HepG2 (cell line): ENCODE results near the gene ACSS1. TPM values are rescaled to one million over a fixed set of nuclear protein-coding genes. Genes with fewer than 3 reads are reported as not detected.

ENCODE experiments used
- AGO2 ChIP-seq: fragments of 200-400 bp; formaldehyde crosslinking; optimal IDR thresholded peaks from 2 replicates; pipeline ENCODE3; 2017; ENCODE audit warnings: mild to moderate bottlenecking, low read depth, low read length, moderate library complexity
- ARNT2 ChIP-seq: sonication (generic); formaldehyde crosslinking; IDR thresholded peaks from 2 replicates; pipeline ENCODE4 v1.8.0; 2022; ENCODE audit warnings: mild to moderate bottlenecking, low read depth, missing genetic modification reagents, moderate library complexity
- ATM ChIP-seq: fragments of 450-650 bp; IDR thresholded peaks from 2 replicates; pipeline ENCODE4 v1.7.1; 2017; ENCODE audit warnings: mild to moderate bottlenecking, borderline replicate concordance
- BHLHE40 ChIP-seq: IDR thresholded peaks from 2 replicates; pipeline ENCODE4 v1.6.1; 2011; ENCODE audit warnings: low read length, improper control_type of control experiment
- DMAP1 ChIP-seq: IDR thresholded peaks from 2 replicates; pipeline ENCODE4 v1.6.1; 2016
- ESRRA ChIP-seq: sonication (generic); formaldehyde crosslinking; IDR thresholded peaks from 2 replicates; pipeline ENCODE4 v1.5.1; 2020; ENCODE audit warnings: mild to moderate bottlenecking, low read depth, missing genetic modification reagents
- FOXO1 ChIP-seq: sonication (generic); formaldehyde crosslinking; IDR thresholded peaks from 2 replicates; pipeline ENCODE4 v1.4.0; 2020; ENCODE audit warnings: missing genetic modification reagents
- GABPB1 ChIP-seq: IDR thresholded peaks from 2 replicates; pipeline ENCODE4 v1.6.1; 2016; ENCODE audit warnings: mild to moderate bottlenecking, missing genetic modification reagents, moderate library complexity, missing compliant biosample characterization
- GLI4 ChIP-seq: sonication (generic); formaldehyde crosslinking; IDR thresholded peaks from 2 replicates; pipeline ENCODE4 v1.5.1; 2020; ENCODE audit warnings: missing genetic modification reagents, mild to moderate bottlenecking, moderate library complexity, borderline replicate concordance
- HDAC2 ChIP-seq: sonication (generic); formaldehyde crosslinking; IDR thresholded peaks from 2 replicates; pipeline ENCODE4 v1.4.0; 2020; ENCODE audit warnings: missing genetic modification reagents
- HOXA3 ChIP-seq: sonication (generic); formaldehyde crosslinking; IDR thresholded peaks from 2 replicates; pipeline ENCODE4 v1.5.0; 2020; ENCODE audit warnings: missing genetic modification reagents
- IRX3 ChIP-seq: sonication (generic); formaldehyde crosslinking; IDR thresholded peaks from 2 replicates; pipeline ENCODE4 v1.8.1; 2023; ENCODE audit warnings: mild to moderate bottlenecking, low read depth, missing genetic modification reagents, borderline replicate concordance
- ONECUT2 ChIP-seq: sonication (generic); formaldehyde crosslinking; IDR thresholded peaks from 2 replicates; pipeline ENCODE4 v1.4.0; 2020; ENCODE audit warnings: missing genetic modification reagents
- POLR2G ChIP-seq: fragments of 200-400 bp; formaldehyde crosslinking; IDR thresholded peaks from 2 replicates; pipeline ENCODE4 v1.6.1; 2018; ENCODE audit warnings: mild to moderate bottlenecking, low read depth, low read length, moderate library complexity
- RBAK ChIP-seq: sonication (generic); formaldehyde crosslinking; IDR thresholded peaks from 2 replicates; pipeline ENCODE4 v1.5.1; 2020; ENCODE audit warnings: mild to moderate bottlenecking, missing genetic modification reagents
- ZNF317 ChIP-seq: sonication (generic); formaldehyde crosslinking; IDR thresholded peaks from 2 replicates; pipeline ENCODE4 v1.5.0; 2020; ENCODE audit warnings: mild to moderate bottlenecking, missing genetic modification reagents
- ZNF350 ChIP-seq: sonication (generic); formaldehyde crosslinking; IDR thresholded peaks from 2 replicates; pipeline ENCODE4 v1.4.0; 2020; ENCODE audit warnings: mild to moderate bottlenecking, low read depth, missing genetic modification reagents, borderline replicate concordance
- ZNF552 ChIP-seq: sonication (generic); formaldehyde crosslinking; IDR thresholded peaks from 2 replicates; pipeline ENCODE4 v1.9.0; 2022; ENCODE audit warnings: missing genetic modification reagents, mild to moderate bottlenecking, borderline replicate concordance
- ZNF557 ChIP-seq: sonication (generic); formaldehyde crosslinking; IDR thresholded peaks from 2 replicates; pipeline ENCODE4 v1.4.0; 2020; ENCODE audit warnings: missing genetic modification reagents
- polyA plus RNA-seq, 8 experiments: library from polyadenylated mRNA; depleted of rRNA in 3 of 8; stranded (reverse) in 7 of 8; unstranded in 1 of 8; fragments of >200 nt; fragmentation: Illumina TruSeq in 4 of 8; extraction: Trizol in 4 of 8; gene quantifications; 2 replicates each; pipeline versions ENCODE4 v1.2.1 to v1.2.3, GENCODE V29; 2011 to 2016; ENCODE audit warnings: low read depth in 4 of 8, missing spikeins in 1 of 8, mixed read lengths in 1 of 8; ENCODE audit not compliant: insufficient read depth in 1 of 8
- total RNA-seq, 5 experiments: library from RNA; depleted of rRNA; stranded (reverse); fragments of >200 nt; fragmentation: Illumina TruSeq; extraction: Trizol; gene quantifications; 2 replicates each; pipeline ENCODE4 v1.2.3, GENCODE V29; 2016; ENCODE audit warnings: low read depth in 1 of 5
- TF ChIP-seq, protein P1 (sequence below): sonication (generic); formaldehyde crosslinking; IDR thresholded peaks from 2 replicates; pipeline ENCODE4 v1.5.0; 2020; ENCODE audit warnings: mild to moderate bottlenecking, missing genetic modification reagents
- TF ChIP-seq, protein P2 (sequence below): sonication (generic); formaldehyde crosslinking; conservative IDR thresholded peaks from 2 replicates; pipeline ENCODE4 v1.8.0; 2022; ENCODE audit warnings: mild to moderate bottlenecking, moderate library complexity, missing genetic modification reagents
- TF ChIP-seq, protein P3 (sequence below): sonication (generic); formaldehyde crosslinking; IDR thresholded peaks from 2 replicates; pipeline ENCODE4 v1.8.0; 2022; ENCODE audit warnings: mild to moderate bottlenecking, missing genetic modification reagents; ENCODE audit not compliant: insufficient replicate concordance

Gene ACSS1
- total and polyA plus RNA-seq, 2 of the 13 experiments (the other 11 are each of a cell fraction or from before 2014, with no cell fraction given) = 15.2 to 41.6 TPM

DNA sequence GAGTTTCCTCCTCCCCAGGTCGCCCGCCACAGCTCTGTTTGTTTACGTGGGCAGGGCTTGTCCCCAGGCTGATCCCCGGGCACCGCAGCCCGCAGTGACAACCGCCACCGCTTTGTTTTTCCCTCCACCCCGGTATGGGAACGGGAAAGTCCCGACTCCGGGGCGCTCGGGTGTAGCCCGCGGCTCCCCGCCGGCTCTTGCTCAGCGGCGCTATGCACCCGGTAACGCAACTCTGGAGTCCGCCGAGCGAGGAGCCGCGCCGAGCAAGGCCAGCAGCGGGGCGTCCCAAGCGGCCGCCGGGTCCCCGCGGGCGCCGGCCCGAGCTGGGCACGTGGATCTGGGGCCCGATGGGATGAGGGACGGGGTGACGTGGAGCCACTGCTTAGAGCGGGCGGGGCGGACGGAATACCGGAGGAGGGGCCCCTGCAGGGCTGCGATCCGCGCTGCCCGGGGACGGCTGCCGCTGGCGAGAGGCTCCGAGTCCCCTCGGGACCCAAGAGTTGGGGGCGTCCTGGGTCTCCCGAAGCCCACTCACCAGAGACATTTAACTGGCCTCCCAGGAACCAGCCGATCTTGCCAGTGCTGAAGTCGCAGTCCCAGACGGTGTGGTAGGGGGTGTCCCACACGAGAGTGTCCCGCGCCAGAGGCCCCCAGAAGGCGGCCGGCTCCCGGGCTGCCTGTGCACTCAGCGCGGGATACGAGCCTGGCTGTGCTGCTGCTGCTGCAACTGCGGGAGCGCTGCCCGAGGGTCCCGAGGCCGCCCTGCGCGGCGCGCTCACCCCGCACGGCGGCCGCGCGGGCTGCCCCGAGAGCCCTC is 497 bp downstream of the ACSS1 start (continued):
- TF ChIP-seq, protein P1, sequence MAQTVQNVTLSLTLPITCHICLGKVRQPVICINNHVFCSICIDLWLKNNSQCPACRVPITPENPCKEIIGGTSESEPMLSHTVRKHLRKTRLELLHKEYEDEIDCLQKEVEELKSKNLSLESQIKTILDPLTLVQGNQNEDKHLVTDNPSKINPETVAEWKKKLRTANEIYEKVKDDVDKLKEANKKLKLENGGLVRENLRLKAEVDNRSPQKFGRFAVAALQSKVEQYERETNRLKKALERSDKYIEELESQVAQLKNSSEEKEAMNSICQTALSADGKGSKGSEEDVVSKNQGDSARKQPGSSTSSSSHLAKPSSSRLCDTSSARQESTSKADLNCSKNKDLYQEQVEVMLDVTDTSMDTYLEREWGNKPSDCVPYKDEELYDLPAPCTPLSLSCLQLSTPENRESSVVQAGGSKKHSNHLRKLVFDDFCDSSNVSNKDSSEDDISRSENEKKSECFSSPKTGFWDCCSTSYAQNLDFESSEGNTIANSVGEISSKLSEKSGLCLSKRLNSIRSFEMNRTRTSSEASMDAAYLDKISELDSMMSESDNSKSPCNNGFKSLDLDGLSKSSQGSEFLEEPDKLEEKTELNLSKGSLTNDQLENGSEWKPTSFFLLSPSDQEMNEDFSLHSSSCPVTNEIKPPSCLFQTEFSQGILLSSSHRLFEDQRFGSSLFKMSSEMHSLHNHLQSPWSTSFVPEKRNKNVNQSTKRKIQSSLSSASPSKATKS (CRISPR knock-in tag) = no peak
- TF ChIP-seq GLI4 (CRISPR knock-in tag) (peak; percentile 86), DMAP1 (CRISPR knock-in tag) (peak; percentile 23), ESRRA (0 out of 2 replicates have a peak, but pooled peaks have one; percentile 24), HOXA3 (peak; percentile 83), ATM (no peak), POLR2G (peak; percentile 64), ARNT2 (peak; percentile 15; the same call in 1 of the 2 replicates), FOXO1 (CRISPR knock-in tag) (peak; percentile 56), GABPB1 (CRISPR knock-in tag) (peak; percentile 61), ONECUT2 (0 out of 2 replicates have a peak, but pooled peaks have one; percentile 16), ZNF557 (CRISPR knock-in tag) (no peak), ZNF317 (CRISPR knock-in tag) (no peak), RBAK (CRISPR knock-in tag) (no peak), BHLHE40 (peak; percentile 60; the same call in 1 of the 2 replicates), ZNF552 (CRISPR knock-in tag) (peak; percentile 19; the same call in 1 of the 2 replicates), IRX3 (CRISPR knock-in tag) (0 out of 2 replicates have a peak, but pooled peaks have one; percentile 67), HDAC2 (peak; percentile 27; the same call in 1 of the 2 replicates), AGO2 (peak; percentile 87), ZNF350 (CRISPR knock-in tag) (peak; percentile 17; the same call in 1 of the 2 replicates)
- TF ChIP-seq, protein P2, sequence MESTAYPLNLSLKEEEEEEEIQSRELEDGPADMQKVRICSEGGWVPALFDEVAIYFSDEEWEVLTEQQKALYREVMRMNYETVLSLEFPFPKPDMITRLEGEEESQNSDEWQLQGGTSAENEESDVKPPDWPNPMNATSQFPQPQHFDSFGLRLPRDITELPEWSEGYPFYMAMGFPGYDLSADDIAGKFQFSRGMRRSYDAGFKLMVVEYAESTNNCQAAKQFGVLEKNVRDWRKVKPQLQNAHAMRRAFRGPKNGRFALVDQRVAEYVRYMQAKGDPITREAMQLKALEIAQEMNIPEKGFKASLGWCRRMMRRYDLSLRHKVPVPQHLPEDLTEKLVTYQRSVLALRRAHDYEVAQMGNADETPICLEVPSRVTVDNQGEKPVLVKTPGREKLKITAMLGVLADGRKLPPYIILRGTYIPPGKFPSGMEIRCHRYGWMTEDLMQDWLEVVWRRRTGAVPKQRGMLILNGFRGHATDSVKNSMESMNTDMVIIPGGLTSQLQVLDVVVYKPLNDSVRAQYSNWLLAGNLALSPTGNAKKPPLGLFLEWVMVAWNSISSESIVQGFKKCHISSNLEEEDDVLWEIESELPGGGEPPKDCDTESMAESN (CRISPR knock-in tag) = peak; percentile 73
- TF ChIP-seq, protein P3, sequence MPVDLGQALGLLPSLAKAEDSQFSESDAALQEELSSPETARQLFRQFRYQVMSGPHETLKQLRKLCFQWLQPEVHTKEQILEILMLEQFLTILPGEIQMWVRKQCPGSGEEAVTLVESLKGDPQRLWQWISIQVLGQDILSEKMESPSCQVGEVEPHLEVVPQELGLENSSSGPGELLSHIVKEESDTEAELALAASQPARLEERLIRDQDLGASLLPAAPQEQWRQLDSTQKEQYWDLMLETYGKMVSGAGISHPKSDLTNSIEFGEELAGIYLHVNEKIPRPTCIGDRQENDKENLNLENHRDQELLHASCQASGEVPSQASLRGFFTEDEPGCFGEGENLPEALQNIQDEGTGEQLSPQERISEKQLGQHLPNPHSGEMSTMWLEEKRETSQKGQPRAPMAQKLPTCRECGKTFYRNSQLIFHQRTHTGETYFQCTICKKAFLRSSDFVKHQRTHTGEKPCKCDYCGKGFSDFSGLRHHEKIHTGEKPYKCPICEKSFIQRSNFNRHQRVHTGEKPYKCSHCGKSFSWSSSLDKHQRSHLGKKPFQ (CRISPR knock-in tag) = no peak
